Thoracic aorta (tissue), 2 donors: ENCODE data around the gene RHEB. TPM values are rescaled to one million over a fixed set of nuclear protein-coding genes. Genes with fewer than 3 reads are reported as not detected.
A peak's percentile ranks its signal among the peaks of the same experiment; 100 is the strongest.

Experiments used
- ATAC-seq: fragments of 150-250 bp; one replicate; pipeline ENCODE4 v1.8.0; 2017; ENCODE audit warnings: low read depth; ENCODE audit not compliant: insufficient number of reproducible peaks, low FRiP score
- DNase-seq: peaks from one replicate; pipeline ENCODE4 v3.0.0-alpha.2; 2020; ENCODE audit warnings: low spot score
- H3K27ac ChIP-seq, 2 donors: fragments of 200-600 bp; sonication (generic); 1 replicate in 1 of 2; 2 replicates in 1 of 2; pipeline ENCODE4 v1.5.1; 2016; ENCODE audit warnings: mild to moderate bottlenecking in 2 of 2, moderate library complexity in 2 of 2
- H3K27me3 ChIP-seq: fragments of 200-600 bp; sonication (generic); replicated peaks from 2 replicates; pipeline ENCODE4 v1.6.0; 2016; ENCODE audit warnings: mild to moderate bottlenecking; ENCODE audit not compliant: insufficient read depth
- H3K36me3 ChIP-seq: fragments of 200-600 bp; sonication (generic); one replicate; pipeline ENCODE4 v1.5.1; 2016
- H3K4me1 ChIP-seq, 2 donors: fragments of 200-600 bp; sonication (generic); 1 replicate in 1 of 2; 2 replicates in 1 of 2; pipeline versions ENCODE4 v1.5.1 to v1.6.0; 2016; ENCODE audit warnings: low read depth in 2 of 2, mild to moderate bottlenecking in 1 of 2; ENCODE audit not compliant: control insufficient read depth in 1 of 2
- H3K4me3 ChIP-seq: fragments of 200-600 bp; sonication (generic); 2 replicates; pipeline ENCODE4 v1.5.1; 2016; ENCODE audit warnings: mild to moderate bottlenecking
- H3K9me3 ChIP-seq: fragments of 200-600 bp; sonication (generic); 2 replicates; pipeline ENCODE4 v1.5.1; 2016
- total RNA-seq, 2 donors: library from RNA; depleted of rRNA; stranded (reverse); fragments of >200 nt; gene quantifications; one replicate each; pipeline versions ENCODE4 v1.1.0 to v1.2.3, GENCODE V29; 2016
- TF ChIP-seq, protein P1 (sequence below): fragments of 200-600 bp; sonication (generic); IDR thresholded peaks from one replicate; pipeline ENCODE4 v1.5.1; 2019; ENCODE audit warnings: antibody characterized with exemption

RHEB gene
- total RNA-seq, 2 donors from 2014 or later = 88.9 to 102 TPM

DNA sequence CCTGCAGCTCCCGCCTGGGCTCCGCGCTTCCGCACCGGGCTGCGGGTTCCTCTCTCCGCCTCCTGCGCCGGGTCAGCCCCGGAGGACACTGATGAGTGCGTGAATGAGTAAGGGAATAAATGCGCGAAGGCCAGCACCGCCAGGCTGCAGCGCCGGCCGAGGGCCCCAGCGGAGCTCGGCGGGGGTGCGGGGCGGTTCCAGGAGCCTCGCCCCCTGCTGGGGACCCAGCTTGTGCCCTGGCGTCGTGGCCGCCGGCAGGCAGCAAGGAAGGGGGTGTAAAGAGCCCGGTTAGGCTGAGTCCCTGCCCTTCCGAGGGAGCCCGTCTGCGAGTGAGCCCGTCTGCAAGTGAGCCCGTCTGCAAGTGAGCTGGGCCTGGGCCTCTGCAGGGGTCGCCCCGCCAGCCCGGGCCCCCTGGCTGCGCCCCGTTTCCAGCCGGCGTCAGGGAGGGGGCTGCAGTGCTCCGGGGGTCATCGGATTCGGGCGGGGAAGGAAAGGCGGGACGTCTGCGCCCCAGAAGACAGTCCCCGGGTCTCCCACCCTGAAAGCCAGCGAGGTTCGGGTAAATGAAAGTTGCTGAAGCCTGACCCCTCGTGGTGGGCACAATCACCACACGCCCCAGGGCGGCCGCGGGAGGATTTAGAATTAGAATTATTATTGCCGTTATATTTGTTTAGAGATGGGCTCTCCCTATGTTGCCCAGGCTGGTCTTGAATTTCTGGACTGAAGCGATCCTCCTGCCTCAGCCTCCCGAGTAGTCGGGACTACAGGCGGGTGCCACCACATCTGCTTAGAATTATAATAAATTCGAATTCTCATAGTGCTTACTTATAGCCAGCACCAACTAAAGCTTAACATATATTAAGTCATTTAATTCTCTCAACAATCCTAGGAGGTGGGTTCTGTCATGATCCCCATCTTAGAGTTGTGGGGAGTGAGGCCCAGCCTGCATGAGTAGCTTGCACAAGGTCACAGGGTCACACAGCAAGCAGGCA is 71.1 kb downstream of the RHEB start:
- ATAC-seq (peak; percentile 64), DNase-seq (peak; percentile 30)
- TF ChIP-seq, protein P1, sequence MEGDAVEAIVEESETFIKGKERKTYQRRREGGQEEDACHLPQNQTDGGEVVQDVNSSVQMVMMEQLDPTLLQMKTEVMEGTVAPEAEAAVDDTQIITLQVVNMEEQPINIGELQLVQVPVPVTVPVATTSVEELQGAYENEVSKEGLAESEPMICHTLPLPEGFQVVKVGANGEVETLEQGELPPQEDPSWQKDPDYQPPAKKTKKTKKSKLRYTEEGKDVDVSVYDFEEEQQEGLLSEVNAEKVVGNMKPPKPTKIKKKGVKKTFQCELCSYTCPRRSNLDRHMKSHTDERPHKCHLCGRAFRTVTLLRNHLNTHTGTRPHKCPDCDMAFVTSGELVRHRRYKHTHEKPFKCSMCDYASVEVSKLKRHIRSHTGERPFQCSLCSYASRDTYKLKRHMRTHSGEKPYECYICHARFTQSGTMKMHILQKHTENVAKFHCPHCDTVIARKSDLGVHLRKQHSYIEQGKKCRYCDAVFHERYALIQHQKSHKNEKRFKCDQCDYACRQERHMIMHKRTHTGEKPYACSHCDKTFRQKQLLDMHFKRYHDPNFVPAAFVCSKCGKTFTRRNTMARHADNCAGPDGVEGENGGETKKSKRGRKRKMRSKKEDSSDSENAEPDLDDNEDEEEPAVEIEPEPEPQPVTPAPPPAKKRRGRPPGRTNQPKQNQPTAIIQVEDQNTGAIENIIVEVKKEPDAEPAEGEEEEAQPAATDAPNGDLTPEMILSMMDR = peak; percentile 82
- Histone ChIP-seq H3K27me3 (no peaks in the 10 kb centered on the region), H3K4me3 (peak overlapping the region; percentile 77), H3K9me3 (no peaks in the 10 kb centered on the region), H3K36me3 (no peaks in the 10 kb centered on the region), H3K4me1 (peaks cover 0 to 12% of the 10 kb centered on the region in 2 donors), H3K27ac (peak overlapping the region in 1 of 2 donors; percentile 31)

DNA sequence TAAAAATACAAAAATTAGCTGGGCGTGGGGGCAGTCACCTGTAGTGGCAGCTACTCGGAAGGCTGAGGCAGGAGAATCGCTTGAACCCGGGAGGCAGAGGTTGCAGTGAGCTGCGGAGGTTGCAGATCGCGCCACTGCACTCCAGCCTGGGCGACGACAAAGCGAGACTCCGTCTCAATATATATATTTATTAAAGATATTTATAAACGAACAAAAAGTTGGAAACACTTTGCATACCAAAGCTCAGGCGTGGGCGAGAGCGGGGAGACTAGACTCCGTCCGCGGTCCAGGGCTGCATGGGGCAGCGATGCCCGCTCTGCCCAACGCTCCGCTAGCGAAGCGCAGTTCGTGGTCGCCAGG is 71.8 kb downstream of the RHEB start:
- no peaks in the 10 kb centered on the region for H3K9me3 ChIP-seq
- H3K4me3 ChIP-seq = peak overlapping the region; percentile 77
- DNase-seq (no peak), ATAC-seq (no peak)
- no peaks in the 10 kb centered on the region for H3K27me3 ChIP-seq
- no peaks in the 10 kb centered on the region for H3K36me3 ChIP-seq
- H3K27ac ChIP-seq = peak overlapping the region in 1 of 2 donors; percentile 31
- TF ChIP-seq, protein P1 = no peak
- H3K4me1 ChIP-seq = peaks cover 0 to 12% of the 10 kb centered on the region in 2 donors

DNA sequence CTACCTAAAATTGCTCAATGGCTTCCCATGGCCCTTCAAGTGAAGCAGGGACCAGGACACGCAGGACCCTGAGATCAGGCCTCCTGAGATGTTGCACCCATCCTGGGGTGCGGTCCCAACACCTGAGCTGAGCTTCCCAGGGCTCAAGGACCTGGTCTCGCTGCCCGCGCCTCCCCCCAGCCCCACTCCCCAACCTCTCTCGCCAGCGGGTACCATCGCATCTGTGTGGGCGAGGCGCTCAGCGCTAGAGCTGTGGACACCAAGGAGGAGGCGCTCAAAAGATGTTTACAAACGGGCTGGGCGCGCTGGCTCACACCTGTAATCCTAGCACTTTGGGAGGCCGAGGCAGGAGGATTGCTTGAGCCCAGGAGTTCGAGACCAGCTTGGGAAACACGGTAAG is 72.4 kb downstream of the RHEB start:
- DNase-seq (no peak), ATAC-seq (no peak)
- H3K9me3 ChIP-seq = no peaks in the 10 kb centered on the region
- H3K4me3 ChIP-seq = no peak overlapping the region
- H3K27ac ChIP-seq = no peak overlapping the region
- peaks cover 0 to 12% of the 10 kb centered on the region in 2 donors for H3K4me1 ChIP-seq
- H3K27me3 ChIP-seq = no peaks in the 10 kb centered on the region
- TF ChIP-seq, protein P1 = no peak
- no peaks in the 10 kb centered on the region for H3K36me3 ChIP-seq

DNA sequence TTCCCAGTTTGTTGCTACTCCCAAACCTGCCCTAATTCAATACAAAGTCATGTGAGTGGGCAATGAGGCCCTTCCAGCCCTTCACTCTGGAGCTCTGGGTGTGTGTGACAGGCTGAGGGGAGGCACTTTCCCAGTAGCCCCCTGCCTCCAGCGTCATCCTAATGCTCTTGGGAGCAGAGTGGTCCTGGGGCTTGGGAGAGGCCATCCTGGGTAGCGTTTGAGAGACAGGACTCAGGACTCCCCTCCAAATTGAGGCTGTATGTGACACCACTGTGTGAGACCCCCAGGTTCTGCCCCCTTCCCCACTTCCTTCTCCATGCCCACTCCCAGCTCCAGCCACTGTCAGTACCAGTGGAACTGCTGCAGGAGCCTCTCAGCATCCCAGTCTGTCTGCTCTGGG is 73.3 kb downstream of the RHEB start:
- TF ChIP-seq, protein P1 = no peak
- H3K27me3 ChIP-seq = no peaks in the 10 kb centered on the region
- H3K9me3 ChIP-seq = no peaks in the 10 kb centered on the region
- H3K4me1 ChIP-seq = peaks cover 2 to 21% of the 10 kb centered on the region in 2 donors
- no peak for ATAC-seq
- no peak for DNase-seq
- no peak overlapping the region for H3K27ac ChIP-seq
- H3K4me3 ChIP-seq = no peak overlapping the region
- no peaks in the 10 kb centered on the region for H3K36me3 ChIP-seq

DNA sequence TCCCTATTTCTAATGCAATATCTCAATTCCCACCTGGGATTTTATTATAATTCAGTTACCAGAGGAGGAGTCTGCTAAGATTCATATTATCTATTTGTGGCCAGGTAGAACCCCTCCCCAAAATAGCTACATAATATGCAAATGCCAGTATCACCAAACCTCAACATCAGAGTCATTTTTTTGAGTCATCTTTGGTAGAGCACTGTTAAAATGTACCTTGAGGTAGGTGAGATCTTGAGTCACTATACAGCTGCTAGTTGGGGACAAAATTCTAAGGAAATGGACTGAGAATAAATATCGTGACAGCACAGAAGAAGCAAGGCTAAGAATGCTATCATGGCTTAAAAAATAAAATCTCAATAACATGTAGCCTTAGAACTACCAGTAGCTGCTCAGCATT is 75.1 kb downstream of the RHEB start:
- DNase-seq = no peak
- Histone ChIP-seq H3K27me3 (no peaks in the 10 kb centered on the region), H3K4me3 (no peak overlapping the region), H3K27ac (no peak overlapping the region), H3K36me3 (no peaks in the 10 kb centered on the region), H3K9me3 (no peaks in the 10 kb centered on the region), H3K4me1 (peaks cover 19 to 39% of the 10 kb centered on the region in 2 donors)
- TF ChIP-seq, protein P1 = no peak
- ATAC-seq = no peak
